Regular cardiac myocyte (primary cell): ENCODE results near the gene LUC7L. TPM values are rescaled to one million over a fixed set of nuclear protein-coding genes. Genes with fewer than 3 reads are reported as not detected.

Source experiments
- total RNA-seq: library from RNA; depleted of rRNA; stranded (reverse); fragments of >200 nt; gene quantifications from 2 replicates; pipeline ENCODE4 v1.2.3, GENCODE V29; 2014

The LUC7L gene
- total RNA-seq, result 36.9 and 37.4 TPM in 2 replicates

GRCh38 chr16:228852-229730 is at the start of gene LUC7L:
TSS of gene LUC7L (minus strand) at chr16:229449. CDS start at chr16:229339, 110 bp downstream.

GRCh38 chr16:275786-276232 is 46.6 kb upstream of the LUC7L start, which contains the start of gene RGS11:
TSS of gene RGS11 (minus strand) at chr16:275944. CDS start at chr16:275911, 33 bp downstream.

GRCh38 chr16:234468-235305 is 5.4 kb upstream of the LUC7L start, which contains the start of gene FAM234A:
TSS of gene FAM234A (plus strand) at chr16:234821. CDS start at chr16:254414, 19,593 bp downstream.

GRCh38 chr16:180101-180675 is 49.1 kb downstream of the LUC7L start, which contains the start of gene HBQ1:
TSS of gene HBQ1 (plus strand) at chr16:180459. CDS start at chr16:180487, 28 bp downstream.

GRCh38 chr16:176477-177382 is 52.5 kb downstream of the LUC7L start, which contains the start of gene HBA1:
TSS of gene HBA1 (plus strand) at chr16:176680. CDS start at chr16:176717, 37 bp downstream.

GRCh38 chr16:172374-172941 is 56.8 kb downstream of the LUC7L start, which contains the start of gene HBA2:
TSS of gene HBA2 (plus strand) at chr16:172876. CDS start at chr16:172913, 37 bp downstream.

GRCh38 chr16:165539-166374 is 63.5 kb downstream of the LUC7L start, which contains the start of gene HBM:
TSS of gene HBM (plus strand) at chr16:165978. CDS start at chr16:165998, 20 bp downstream.

GRCh38 chr16:152141-153128 is 76.8 kb downstream of the LUC7L start, which contains the start of gene HBZ:
TSS of gene HBZ (plus strand) at chr16:152644. CDS start at chr16:152910, 266 bp downstream.

Other genes with a start within 250 kb of the LUC7L start
- gene POLR3K, start 175.8 kb downstream of the LUC7L start, total RNA-seq, result 3.4 and 16.7 TPM in 2 replicates
- gene SNRNP25, start 175.6 kb downstream of the LUC7L start, total RNA-seq, result 13.8 and 38.9 TPM in 2 replicates
- 24.8 and 31.4 TPM in 2 replicates for gene RHBDF1, start 156.8 kb downstream of the LUC7L start, total RNA-seq
- 169 and 224 TPM in 2 replicates for gene MPG, start 151.2 kb downstream of the LUC7L start, total RNA-seq
- 3.9 and 5.6 TPM in 2 replicates for gene NPRL3, start 90.8 kb downstream of the LUC7L start, total RNA-seq
- not detected in 2 replicates for gene HBZ, start 76.8 kb downstream of the LUC7L start, total RNA-seq
- not detected in 2 replicates for gene HBM, start 63.5 kb downstream of the LUC7L start, total RNA-seq
- not detected in 2 replicates for gene HBA2, start 56.6 kb downstream of the LUC7L start, total RNA-seq
- not detected in 2 replicates for gene HBA1, start 52.8 kb downstream of the LUC7L start, total RNA-seq
- gene HBQ1, start 49.0 kb downstream of the LUC7L start, total RNA-seq, result 0.19 TPM in 1 of 2 replicates, not detected in the other
- gene FAM234A, start 5.4 kb upstream of the LUC7L start, total RNA-seq, result 61.0 and 91.3 TPM in 2 replicates
- gene RGS11, start 46.5 kb upstream of the LUC7L start, total RNA-seq, result 0.38 and 2.3 TPM in 2 replicates
- 0.85 TPM in 1 of 2 replicates, not detected in the other for gene ARHGDIG, start 51.1 kb upstream of the LUC7L start, total RNA-seq
- 1.4 TPM in 1 of 2 replicates, not detected in the other for gene PDIA2, start 53.7 kb upstream of the LUC7L start, total RNA-seq
- gene AXIN1, start 123.3 kb upstream of the LUC7L start, total RNA-seq, result 21.7 and 23.4 TPM in 2 replicates
- 44.3 and 110 TPM in 2 replicates for gene MRPL28, start 141.1 kb upstream of the LUC7L start, total RNA-seq
- 62.9 and 66.8 TPM in 2 replicates for gene PGAP6, start 152.5 kb upstream of the LUC7L start, total RNA-seq
- gene NME4, start 167.8 kb upstream of the LUC7L start, total RNA-seq, result 56.1 and 80.3 TPM in 2 replicates
- gene DECR2, start 172.4 kb upstream of the LUC7L start, total RNA-seq, result 9.0 and 19.4 TPM in 2 replicates
- gene RAB11FIP3, start 196.2 kb upstream of the LUC7L start, total RNA-seq, result 11.3 and 12.8 TPM in 2 replicates